ENCODE data around the gene PCDHGA1. TPM values are rescaled to one million over a fixed set of nuclear protein-coding genes. Genes with fewer than 3 reads are reported as not detected.
A peak's percentile ranks its signal among the peaks of the same experiment; 100 is the strongest.

The PCDHGA1 gene
- polyA plus RNA-seq, 2 of the 4 experiments (the other 2 are of a cell fraction) = 0.32 to 0.71 TPM

DNA sequence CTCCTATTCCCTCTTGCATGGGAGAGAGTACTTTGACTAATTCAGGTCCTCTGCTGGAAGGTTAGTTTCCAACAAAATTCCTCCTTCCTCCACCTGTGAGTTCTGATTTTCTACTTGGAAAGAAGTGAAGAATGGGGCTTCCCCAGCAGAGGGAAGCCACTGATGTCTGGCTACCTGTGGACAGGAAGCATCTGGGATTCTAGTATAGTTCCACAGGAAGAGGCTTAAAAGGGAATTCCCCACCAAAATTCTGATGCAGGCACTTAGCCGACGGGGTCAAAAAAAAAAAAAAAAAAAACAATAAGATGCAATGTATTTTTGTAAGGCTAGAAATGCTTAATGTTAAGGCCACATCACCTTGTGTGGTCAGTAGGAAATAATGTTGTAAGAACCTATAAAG, 192.0 kb downstream of the PCDHGA1 start:
- no peak overlapping the region for H3K27ac ChIP-seq
- H3K4me2 ChIP-seq = no peak overlapping the region
- POLR2A ChIA-PET = no interaction called here
- CTCF ChIA-PET = interaction anchor here (0.7 to 12.8 kb wide), 20 partner anchors 14 to 706 kb away, joined by 3 to 163 read pairs (median 5); partner anchors contain the start of genes PCDHB11, PCDHB14, PCDHGA2 and PCDHGA7
- no peak for DNase-seq (ENCODE audit: low read depth in 1 of 2, low spot score in 1 of 2)
- no peak for ATAC-seq
- no peaks in the 10 kb centered on the region for H3K9me3 ChIP-seq
- no peak overlapping the region for H3K4me3 ChIP-seq
- H3K4me1 ChIP-seq = peaks cover 36% of the 10 kb centered on the region
- 91% methylated on average over 2 of the region's 2 CpGs for whole genome bisulfite sequencing (ENCODE audit: missing lambda C conversion rate)
- no peak for TF ChIP-seq RARB (CRISPR knock-in tag; IDR thresholded peaks at IDR 0.05)
- no peak for TF ChIP-seq NR3C1 (IDR thresholded peaks at IDR 0.05)
- TF ChIP-seq JUNB (IDR thresholded peaks at IDR 0.05) = no peak
- no peak for TF ChIP-seq MYC (IDR thresholded peaks at IDR 0.05; ENCODE audit: borderline replicate concordance, low read length)
- TF ChIP-seq CHD4 (IDR thresholded peaks at IDR 0.05; ENCODE audit: borderline replicate concordance) = no peak
- TF ChIP-seq BHLHE40 (IDR thresholded peaks at IDR 0.05; ENCODE audit: low read depth, low read length) = no peak
- TF ChIP-seq, protein P1, sequence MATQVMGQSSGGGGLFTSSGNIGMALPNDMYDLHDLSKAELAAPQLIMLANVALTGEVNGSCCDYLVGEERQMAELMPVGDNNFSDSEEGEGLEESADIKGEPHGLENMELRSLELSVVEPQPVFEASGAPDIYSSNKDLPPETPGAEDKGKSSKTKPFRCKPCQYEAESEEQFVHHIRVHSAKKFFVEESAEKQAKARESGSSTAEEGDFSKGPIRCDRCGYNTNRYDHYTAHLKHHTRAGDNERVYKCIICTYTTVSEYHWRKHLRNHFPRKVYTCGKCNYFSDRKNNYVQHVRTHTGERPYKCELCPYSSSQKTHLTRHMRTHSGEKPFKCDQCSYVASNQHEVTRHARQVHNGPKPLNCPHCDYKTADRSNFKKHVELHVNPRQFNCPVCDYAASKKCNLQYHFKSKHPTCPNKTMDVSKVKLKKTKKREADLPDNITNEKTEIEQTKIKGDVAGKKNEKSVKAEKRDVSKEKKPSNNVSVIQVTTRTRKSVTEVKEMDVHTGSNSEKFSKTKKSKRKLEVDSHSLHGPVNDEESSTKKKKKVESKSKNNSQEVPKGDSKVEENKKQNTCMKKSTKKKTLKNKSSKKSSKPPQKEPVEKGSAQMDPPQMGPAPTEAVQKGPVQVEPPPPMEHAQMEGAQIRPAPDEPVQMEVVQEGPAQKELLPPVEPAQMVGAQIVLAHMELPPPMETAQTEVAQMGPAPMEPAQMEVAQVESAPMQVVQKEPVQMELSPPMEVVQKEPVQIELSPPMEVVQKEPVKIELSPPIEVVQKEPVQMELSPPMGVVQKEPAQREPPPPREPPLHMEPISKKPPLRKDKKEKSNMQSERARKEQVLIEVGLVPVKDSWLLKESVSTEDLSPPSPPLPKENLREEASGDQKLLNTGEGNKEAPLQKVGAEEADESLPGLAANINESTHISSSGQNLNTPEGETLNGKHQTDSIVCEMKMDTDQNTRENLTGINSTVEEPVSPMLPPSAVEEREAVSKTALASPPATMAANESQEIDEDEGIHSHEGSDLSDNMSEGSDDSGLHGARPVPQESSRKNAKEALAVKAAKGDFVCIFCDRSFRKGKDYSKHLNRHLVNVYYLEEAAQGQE (IDR thresholded peaks at IDR 0.05) = no peak
- no peak for TF ChIP-seq KDM1A (IDR thresholded peaks at IDR 0.05; ENCODE audit: low read depth)
- FAIRE-seq = no peak

DNA sequence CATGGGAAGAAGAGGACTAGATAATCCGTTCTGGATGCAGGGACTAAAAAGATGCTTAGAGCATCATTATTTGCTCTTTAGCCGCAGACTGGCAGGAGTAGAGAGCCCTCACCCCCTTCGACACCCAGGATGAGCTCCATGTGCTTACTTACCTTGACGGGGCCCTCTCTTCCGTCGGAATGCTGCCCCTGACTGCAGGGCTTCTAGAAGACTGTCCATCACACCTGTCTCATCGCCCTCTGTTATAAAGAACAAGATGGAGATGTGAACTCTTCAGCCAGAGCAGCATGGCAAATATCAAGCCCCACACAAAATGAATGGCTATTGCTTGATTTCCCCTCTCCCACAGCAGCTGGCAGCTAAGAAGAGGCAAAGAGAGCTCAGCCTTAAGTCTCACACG, 193.7 kb downstream of the PCDHGA1 start:
- ChIA-PET POLR2A (interaction anchor here (1.5 kb wide), 1 partner anchor 204 kb away, joined by 3 read pairs; the partner anchor contains the start of gene TAF7), CTCF (interaction anchor here (0.5 to 12.8 kb wide), 47 partner anchors 10 to 972 kb away, joined by 3 to 163 read pairs (median 5); partner anchors contain the start of genes PCDHB11, PCDHB5, PCDHGA1 and PCDHGA10)
- DNase-seq (ENCODE audit: low read depth in 1 of 2, low spot score in 1 of 2) = no peak
- TF ChIP-seq, protein P2, sequence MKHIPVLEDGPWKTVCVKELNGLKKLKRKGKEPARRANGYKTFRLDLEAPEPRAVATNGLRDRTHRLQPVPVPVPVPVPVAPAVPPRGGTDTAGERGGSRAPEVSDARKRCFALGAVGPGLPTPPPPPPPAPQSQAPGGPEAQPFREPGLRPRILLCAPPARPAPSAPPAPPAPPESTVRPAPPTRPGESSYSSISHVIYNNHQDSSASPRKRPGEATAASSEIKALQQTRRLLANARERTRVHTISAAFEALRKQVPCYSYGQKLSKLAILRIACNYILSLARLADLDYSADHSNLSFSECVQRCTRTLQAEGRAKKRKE (CRISPR knock-in tag; IDR thresholded peaks at IDR 0.05; ENCODE audit: low read depth) = no peak
- TF ChIP-seq HOXB13 (CRISPR knock-in tag; IDR thresholded peaks at IDR 0.05; ENCODE audit: low read depth) = no peak
- no peak overlapping the region for H3K4me2 ChIP-seq
- no peak overlapping the region for H3K4me3 ChIP-seq
- no peak for FAIRE-seq
- WGBS (ENCODE audit: missing lambda C conversion rate) = 94% methylated on average over 8 of the region's 8 CpGs
- ATAC-seq = no peak
- peaks cover 36% of the 10 kb centered on the region for H3K4me1 ChIP-seq
- no peak overlapping the region for H3K27ac ChIP-seq
- no peaks in the 10 kb centered on the region for H3K9me3 ChIP-seq

DNA sequence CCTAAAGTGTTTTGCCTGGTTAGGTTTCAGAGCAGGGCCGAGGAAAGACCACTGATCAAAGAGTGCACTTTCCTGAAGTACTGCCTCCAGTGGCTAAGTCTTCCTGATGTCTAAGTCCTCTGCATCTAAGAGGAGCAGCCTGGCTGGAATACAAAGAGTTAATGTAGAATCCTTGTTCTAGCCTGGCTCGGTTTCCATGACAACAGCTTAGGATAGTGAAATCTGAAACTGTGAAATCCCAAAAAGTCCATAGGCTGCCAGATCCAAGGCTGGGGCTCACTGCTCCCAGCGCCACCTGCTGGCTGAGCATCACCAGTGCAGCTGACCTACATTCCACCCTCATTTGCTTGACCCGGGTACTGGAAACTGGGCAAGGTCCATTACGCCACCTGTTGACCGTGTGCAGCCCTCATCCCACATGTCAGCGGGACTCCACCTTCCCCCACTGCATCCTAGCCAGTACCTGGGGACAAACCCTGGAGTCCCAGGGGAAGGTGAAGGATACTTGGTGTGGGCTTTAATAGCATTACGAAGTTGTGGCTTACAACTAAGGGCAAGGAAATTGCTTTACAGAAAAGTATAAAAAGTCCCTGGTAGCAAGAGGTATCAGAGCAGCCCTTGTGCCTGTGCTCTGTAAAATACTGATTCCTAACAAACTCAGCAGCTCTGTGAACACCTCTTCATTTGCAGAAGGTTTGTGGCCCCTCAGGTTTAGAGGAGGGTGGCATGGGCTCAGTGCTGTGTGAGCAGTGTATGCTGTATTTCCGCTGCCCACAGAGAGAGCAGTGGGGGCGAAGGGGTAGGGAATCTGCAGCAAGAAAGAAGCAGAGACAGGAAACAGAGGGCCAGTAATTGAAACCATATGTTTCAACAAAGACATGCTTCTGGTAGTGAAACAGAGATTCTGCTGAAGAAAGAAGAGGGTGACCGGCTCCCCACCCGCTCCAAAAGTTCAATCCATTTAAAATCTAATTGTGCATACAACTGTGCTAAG, 194.6 kb downstream of the PCDHGA1 start:
- CTCF ChIA-PET = interaction anchor here (0.6 to 12.8 kb wide), 47 partner anchors 9 to 531 kb away, joined by 3 to 163 read pairs (median 4); partner anchors contain the start of genes DIAPH1, PCDHB11, PCDHGA1 and PCDHGA10
- Histone ChIP-seq H3K4me1 (peaks cover 36% of the 10 kb centered on the region), H3K4me3 (no peak overlapping the region), H3K9me3 (no peaks in the 10 kb centered on the region), H3K27ac (no peak overlapping the region), H3K4me2 (no peak overlapping the region; the same call in 2 of the 3 replicates)
- WGBS (ENCODE audit: missing lambda C conversion rate) = 44% methylated on average over 12 of the region's 12 CpGs
- peak; percentile 89 to 92 for DNase-seq (ENCODE audit: low read depth in 1 of 2, low spot score in 1 of 2)
- ATAC-seq = peak; percentile 92 to 95
- POLR2A ChIA-PET = no interaction called here
- TF ChIP-seq SMC3 (IDR thresholded peaks at IDR 0.05) (peak; percentile 98), RAD21 (conservative IDR thresholded peaks at IDR 0.05 in 1 of 2, IDR thresholded peaks at IDR 0.05 in 1 of 2) (peak; percentile 82 to 84), ESRRA (IDR thresholded peaks at IDR 0.05; ENCODE audit: borderline replicate concordance, low read length) (peak; percentile 50; the same call in 1 of the 2 replicates), RFX5 (IDR thresholded peaks at IDR 0.05) (peak; percentile 71; the same call in 1 of the 2 replicates), MYC (IDR thresholded peaks at IDR 0.05; ENCODE audit: borderline replicate concordance, low read length) (peak; percentile 41; the same call in 1 of the 2 replicates), KDM1A (IDR thresholded peaks at IDR 0.05; ENCODE audit: low read depth) (no peak), HOXA7 (CRISPR knock-in tag; IDR thresholded peaks at IDR 0.05) (no peak), CBX8 (IDR thresholded peaks at IDR 0.05) (no peak)
- TF ChIP-seq, protein P3, sequence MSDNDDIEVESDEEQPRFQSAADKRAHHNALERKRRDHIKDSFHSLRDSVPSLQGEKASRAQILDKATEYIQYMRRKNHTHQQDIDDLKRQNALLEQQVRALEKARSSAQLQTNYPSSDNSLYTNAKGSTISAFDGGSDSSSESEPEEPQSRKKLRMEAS (IDR thresholded peaks at IDR 0.05) = peak; percentile 48; the same call in 1 of the 2 replicates
- TF ChIP-seq, protein P4, sequence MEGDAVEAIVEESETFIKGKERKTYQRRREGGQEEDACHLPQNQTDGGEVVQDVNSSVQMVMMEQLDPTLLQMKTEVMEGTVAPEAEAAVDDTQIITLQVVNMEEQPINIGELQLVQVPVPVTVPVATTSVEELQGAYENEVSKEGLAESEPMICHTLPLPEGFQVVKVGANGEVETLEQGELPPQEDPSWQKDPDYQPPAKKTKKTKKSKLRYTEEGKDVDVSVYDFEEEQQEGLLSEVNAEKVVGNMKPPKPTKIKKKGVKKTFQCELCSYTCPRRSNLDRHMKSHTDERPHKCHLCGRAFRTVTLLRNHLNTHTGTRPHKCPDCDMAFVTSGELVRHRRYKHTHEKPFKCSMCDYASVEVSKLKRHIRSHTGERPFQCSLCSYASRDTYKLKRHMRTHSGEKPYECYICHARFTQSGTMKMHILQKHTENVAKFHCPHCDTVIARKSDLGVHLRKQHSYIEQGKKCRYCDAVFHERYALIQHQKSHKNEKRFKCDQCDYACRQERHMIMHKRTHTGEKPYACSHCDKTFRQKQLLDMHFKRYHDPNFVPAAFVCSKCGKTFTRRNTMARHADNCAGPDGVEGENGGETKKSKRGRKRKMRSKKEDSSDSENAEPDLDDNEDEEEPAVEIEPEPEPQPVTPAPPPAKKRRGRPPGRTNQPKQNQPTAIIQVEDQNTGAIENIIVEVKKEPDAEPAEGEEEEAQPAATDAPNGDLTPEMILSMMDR (IDR thresholded peaks at IDR 0.05) = peak; percentile 99
- no peak for FAIRE-seq
